GM08714 (cell line): Measurements from ENCODE around the gene GLIPR2.

Experiments used
- H3K4me3 ChIP-seq: fragments of 200-500 bp; sonication (Bioruptor generic); 2 replicates; pipeline ENCODE4 v1.5.1; 2014; ENCODE audit warnings: mild to moderate bottlenecking, low read length, inconsistent platforms
- ZNF274 ChIP-seq: IDR thresholded peaks from 2 replicates; pipeline ENCODE4 v1.6.1; 2012; ENCODE audit warnings: mild to moderate bottlenecking, low read depth, low read length

Gene GLIPR2

GRCh38 chr9:36145970-36146369, 9.4 kb downstream of the GLIPR2 start:
- TF ChIP-seq ZNF274: no peak
- no peak overlapping the region for H3K4me3 ChIP-seq

GRCh38 chr9:36146651-36147050, 10.1 kb downstream of the GLIPR2 start:
- TF ChIP-seq ZNF274: no peak
- no peak overlapping the region for H3K4me3 ChIP-seq

GRCh38 chr9:36147441-36148175, 11.1 kb downstream of the GLIPR2 start:
- TF ChIP-seq ZNF274: no peak
- no peak overlapping the region for H3K4me3 ChIP-seq

- no peak for TF ChIP-seq ZNF274
Observed at GRCh38 chr9:36148311-36149051, 11.9 kb downstream of the GLIPR2 start.

GRCh38 chr9:36149197-36149596, 12.7 kb downstream of the GLIPR2 start:
- TF ChIP-seq ZNF274: no peak
- H3K4me3 ChIP-seq: no peak overlapping the region

More at GRCh38 chr9:36148311-36149051, 11.9 kb downstream of the GLIPR2 start:
- no peak overlapping the region for H3K4me3 ChIP-seq

- TF ChIP-seq ZNF274: no peak
- no peak overlapping the region for H3K4me3 ChIP-seq
Observed at GRCh38 chr9:36150574-36151315, 14.2 kb downstream of the GLIPR2 start.

- H3K4me3 ChIP-seq: peak overlapping the region; percentile 12; the same call in 1 of the 2 replicates
- no peak for TF ChIP-seq ZNF274
Observed at GRCh38 chr9:36151316-36152210, 15.0 kb downstream of the GLIPR2 start.

GRCh38 chr9:36152741-36153438, 16.4 kb downstream of the GLIPR2 start:
- TF ChIP-seq ZNF274: no peak
- H3K4me3 ChIP-seq: no peak overlapping the region; the same call in 1 of the 2 replicates

GRCh38 chr9:36153746-36154145, 17.2 kb downstream of the GLIPR2 start:
- no peak overlapping the region for H3K4me3 ChIP-seq
- TF ChIP-seq ZNF274: no peak

GRCh38 chr9:36154331-36154952, 17.9 kb downstream of the GLIPR2 start:
- no peak overlapping the region for H3K4me3 ChIP-seq
- TF ChIP-seq ZNF274: no peak

GRCh38 chr9:36156116-36156515, 19.6 kb downstream of the GLIPR2 start:
- no peak for TF ChIP-seq ZNF274

GRCh38 chr9:36158122-36158521, 21.6 kb downstream of the GLIPR2 start:
- TF ChIP-seq ZNF274: no peak
- no peak overlapping the region for H3K4me3 ChIP-seq

More at GRCh38 chr9:36156116-36156515, 19.6 kb downstream of the GLIPR2 start:
- no peak overlapping the region for H3K4me3 ChIP-seq
